ENCODE measurements around the gene ZNF823.
A peak's percentile ranks its signal among the peaks of the same experiment; 100 is the strongest.
"Not testable (repeated sequence)": the region's sequence is repeated elsewhere in the genome, so short reads cannot be mapped to it uniquely, and the experiment has no call there.

Gene ZNF823

DNA sequence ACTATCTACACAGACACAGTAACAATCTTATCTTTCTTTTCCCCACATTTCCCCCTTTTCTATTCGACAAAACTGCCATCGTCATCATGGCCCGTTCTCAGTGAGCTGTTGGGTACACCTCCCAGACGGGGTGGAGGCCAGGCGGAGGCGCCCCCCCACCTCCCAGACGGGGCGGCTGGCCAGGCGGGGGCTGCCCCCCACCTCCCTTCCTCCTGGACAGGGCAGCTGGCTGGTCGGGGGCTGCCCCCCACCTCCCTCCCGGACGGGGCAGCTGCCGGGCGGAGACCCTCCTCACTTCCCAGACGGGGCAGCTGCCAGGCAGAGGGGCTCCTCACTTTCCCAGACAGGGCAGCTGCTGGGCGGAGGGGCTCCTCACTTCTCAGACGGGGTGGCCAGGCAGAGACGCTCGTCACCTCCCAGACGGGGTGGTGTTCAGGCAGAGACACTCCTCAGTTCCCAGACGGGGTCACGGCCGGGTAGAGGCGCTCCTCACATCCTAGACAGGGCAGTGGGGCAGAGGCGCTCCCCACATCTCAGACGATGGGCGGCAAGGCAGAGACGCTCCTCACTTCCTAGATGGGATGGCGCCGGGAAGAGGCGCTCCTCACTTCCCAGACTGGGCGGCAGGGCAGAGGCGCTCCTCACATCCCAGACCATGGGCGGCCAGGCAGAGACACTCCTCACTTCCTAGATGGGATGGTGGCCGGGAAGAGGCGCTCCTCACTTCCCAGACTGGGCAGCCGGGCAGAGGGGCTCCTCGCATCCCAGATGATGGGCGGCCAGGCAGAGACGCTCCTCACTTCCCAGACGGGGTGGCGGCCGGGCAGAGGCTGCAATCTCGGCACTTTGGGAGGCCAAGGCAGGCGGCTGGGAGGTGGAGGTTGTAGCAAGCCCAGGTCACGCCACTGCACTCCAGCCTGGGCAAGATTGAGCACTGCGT lies 61.8 kb downstream of the ZNF823 start:
- not testable (repeated sequence) for DNase-seq

GRCh38 chr19:11675569-11675968 lies 63.2 kb downstream of the ZNF823 start:
- no peak for DNase-seq

DNA sequence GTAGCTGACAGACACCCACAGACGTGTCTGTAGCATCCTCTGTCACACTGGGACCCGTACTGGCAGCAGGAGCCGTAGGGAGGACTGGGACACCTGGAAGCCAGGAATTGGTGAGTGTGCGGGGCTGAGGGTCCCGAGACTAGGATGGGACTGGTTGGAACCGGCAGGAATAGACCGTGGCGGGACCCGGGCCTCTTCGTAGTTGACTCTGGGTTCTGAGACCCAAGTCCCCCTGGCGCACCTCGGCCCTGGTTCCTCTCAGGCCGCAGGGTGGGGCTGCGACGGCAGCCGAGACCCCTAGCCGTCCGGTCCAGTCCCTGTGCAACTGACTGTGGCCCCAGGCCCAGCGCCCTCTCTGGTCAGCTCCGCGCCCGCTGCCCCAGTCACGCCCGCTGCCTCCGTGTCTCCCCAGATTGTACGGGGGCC lies 64.7 kb downstream of the ZNF823 start:
- DNase-seq, result no peak

GRCh38 chr19:11673608-11674041 lies 65.1 kb downstream of the ZNF823 start:
- DNase-seq, result peak; percentile 48
